Stromal cell of bone marrow (primary cell): ENCODE data around the gene MDH1.

ENCODE experiments used
- DNase-seq: peaks from one replicate; pipeline ENCODE4 v3.0.0-alpha.2; 2012; ENCODE audit warnings: low read depth

MDH1 gene

DNA sequence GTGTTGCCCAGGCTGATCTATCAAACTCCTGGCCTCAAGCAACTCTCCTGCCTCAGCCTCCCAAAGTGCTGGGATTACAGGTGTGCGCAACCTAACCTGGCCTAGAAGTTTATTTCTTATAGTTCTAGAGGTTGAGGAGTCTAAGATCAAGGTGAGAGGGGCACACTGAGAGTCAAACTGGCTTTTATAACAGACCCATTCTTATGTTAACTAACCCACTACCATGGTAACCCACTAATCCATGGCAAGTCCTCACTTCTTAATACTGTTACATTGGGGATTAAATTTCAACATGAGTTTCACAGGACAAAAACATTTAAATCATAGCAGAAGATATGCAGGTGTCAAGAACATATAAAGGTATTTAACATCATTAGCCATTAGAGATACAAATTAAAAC, 50.6 kb downstream of the MDH1 start:
- no peak for DNase-seq

DNA sequence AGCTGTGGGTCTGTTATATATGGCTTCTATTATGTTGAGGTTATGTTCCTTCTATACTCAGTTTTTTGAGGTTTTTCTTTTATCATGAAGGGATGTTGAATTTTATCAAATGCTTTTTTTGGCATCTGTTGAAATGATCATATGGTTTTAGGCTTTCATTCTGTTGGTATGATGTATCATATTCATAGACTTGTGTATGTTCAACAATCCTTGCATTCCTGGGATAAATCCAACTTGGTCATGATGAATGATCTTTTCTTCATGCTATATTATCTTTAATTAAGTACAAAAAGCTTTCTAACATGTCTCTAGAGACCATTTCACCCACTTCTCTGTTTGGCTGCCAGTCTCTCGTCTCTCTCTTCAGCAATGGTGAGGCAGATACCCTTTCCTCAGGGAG, 54.2 kb downstream of the MDH1 start:
- no peak for DNase-seq

DNA sequence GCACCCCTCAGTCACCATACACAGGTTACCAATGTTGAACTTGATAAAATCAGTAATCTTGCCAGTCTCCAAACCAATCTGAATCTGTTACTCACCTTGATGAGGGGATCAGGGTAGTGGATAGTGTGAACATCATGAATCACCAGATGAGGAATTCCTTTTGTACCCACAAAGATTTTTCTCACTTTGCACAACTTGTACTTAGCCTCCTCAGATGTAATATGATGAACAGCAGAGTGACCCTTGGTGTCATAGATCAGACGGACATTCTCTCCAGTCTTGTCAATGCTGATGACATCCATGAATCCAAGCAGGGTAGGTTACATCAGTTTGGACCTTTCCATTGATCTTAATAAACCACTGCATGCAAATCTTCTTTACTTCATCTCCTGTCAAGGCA, 54.7 kb downstream of the MDH1 start:
- DNase-seq, result no peak

DNA sequence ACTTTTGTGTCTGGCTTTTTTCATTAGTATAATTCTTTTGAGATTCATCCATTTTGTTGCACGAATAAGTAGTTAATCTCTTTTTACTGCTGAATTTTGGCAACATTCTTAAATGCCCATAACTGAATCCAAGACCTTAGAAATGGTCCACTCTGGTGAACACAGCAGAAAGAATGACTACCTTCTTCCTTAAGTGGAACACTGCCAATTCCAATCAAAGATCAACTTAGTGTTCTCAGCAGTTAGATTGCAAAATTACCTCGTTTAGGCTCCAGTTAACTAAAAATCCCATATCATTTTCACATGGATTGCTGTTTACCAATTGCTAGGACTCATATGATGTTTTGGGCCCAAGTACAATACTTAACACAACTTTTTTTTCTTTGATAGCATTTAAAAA, 59.9 kb downstream of the MDH1 start:
- no peak for DNase-seq

DNA sequence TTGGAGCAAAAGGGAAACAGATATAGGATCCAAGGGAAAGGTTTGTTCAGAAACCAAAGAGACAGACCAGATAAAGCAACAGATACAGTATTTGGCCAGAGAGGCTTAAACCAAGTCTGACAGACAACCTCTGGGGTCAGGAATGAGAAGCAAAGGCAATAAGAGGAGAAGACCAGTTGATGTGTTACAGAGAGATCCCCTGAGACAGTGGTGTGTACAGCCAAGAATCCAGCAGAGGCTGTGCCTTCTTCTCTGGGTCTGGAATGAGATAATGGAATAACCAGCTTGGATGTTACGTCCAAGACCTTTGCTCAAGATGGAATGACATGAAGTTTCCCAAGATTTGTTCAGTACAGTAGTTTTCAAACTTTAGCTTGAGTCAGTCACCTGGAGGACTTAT, 61.1 kb downstream of the MDH1 start:
- DNase-seq, result no peak

DNA sequence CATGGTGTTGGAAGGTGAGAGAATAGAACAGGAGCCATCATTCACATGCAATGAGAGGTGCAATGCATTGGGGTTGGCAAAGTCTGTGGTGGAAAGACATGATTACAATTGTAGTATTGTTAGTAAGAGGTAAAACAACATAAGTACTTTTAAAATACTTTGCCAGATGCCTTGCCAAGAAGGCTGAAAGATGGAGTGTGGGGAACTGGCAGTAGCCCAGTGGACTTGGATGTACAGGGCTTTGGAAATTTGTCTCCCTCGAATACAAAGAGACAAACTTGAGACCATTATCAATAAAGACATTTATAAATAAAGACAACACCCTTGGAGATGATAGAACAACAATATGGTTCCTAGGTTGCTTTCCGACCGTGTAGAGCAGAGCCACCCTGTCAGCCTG, 62.0 kb downstream of the MDH1 start:
- DNase-seq, result no peak

DNA sequence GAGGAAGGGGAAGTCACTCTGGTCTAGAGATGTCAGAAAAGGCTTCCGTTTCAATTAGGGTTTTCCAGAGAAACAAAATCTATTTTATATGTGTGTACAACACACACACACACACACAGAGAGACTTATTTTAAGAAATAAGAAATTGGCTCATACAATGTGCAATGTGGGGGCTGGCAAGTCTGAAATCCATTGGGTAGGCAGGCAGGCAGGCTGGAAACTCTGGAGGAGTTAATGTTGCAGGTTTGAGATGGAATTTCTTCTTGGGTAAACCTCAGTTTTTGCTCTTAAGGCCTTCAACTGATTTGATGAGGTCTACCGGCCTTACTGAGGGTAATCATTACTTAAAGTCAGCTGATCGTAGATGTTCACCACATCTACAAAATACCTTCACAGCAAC, 62.6 kb downstream of the MDH1 start:
- DNase-seq, result no peak

DNA sequence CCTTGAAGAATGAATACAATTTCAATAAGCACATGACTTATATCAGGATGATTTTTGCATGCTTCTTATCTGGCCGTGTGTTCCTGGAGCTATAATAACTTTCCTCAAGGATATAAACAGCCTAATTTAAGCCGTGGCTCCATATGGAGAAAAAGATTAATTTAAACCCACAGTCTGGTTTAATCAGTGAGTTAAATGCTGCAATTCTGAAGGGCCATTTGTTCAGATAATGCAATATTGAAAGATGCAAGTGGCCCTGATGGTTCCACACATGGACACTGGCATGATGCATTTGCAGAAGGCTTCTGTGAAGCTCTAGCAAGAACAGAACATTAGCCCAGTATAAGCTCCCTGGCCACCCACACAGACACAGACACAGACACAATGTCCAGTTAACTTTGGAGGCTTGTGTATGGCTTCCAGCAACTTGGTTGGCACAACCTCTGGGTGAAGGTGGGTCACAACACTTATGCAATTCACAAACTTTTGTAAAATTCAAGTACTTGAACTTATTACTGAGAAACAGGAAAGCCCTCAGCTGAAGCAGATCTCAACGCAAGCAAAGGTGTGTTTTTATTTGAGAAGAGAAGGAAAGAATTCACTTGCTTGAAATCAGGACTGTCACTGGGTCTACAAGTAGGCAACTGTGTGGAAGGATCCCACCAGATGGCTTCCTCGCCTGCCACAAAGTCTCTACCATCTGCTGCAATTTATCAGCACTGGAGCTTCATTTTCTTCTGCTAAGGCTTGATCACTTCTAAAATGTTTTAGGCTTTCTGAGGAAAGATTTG, 63.3 kb downstream of the MDH1 start:
- DNase-seq, result no peak

DNA sequence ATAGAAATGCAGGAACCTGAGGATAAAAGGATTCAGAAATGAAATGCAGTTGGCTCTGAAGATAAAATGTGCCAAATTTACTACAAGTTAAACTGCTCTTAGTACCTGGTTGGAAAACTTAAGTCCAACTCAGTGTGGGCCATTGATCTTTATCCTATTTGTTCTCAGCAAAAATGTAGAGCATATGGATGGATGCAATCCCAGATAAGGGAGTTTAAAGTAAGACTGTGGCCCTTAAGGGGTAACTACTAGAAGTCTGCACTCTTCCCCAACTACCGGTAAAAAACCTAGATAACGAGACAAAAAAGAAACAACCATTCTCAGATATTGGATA, 63.9 kb downstream of the MDH1 start:
- no peak for DNase-seq

DNA sequence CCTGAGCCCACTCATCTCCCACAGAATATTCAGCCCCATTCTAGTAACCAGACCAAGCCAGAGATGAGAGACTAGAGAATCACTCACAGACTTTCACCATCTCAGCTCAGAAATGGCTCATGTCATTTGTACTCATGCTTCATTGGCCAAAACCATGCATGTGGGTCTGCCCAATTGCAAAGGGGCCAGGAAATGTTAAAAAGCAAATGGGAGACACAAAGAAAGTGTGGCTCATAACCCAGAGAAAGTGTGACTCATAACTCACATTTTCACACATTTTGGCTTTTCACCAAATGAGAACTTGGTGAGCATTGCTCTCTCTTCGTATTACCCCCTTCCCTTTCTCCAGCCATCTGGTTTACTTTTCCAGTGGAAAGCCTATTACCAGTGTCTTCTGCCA, 66.2 kb downstream of the MDH1 start:
- peak; percentile 47 for DNase-seq
